Fibroblast of mammary gland (primary cell): Measurements from ENCODE around the gene FGFR3.

Experiments
- DNase-seq: peaks from one replicate; pipeline ENCODE4 v3.0.0-alpha.2; 2010; ENCODE audit warnings: low read depth
- H3K4me3 ChIP-seq: 2 replicates; pipeline ENCODE4 v1.5.1; 2011; ENCODE audit warnings: low read depth, mild to moderate bottlenecking, low read length, moderate library complexity; ENCODE audit not compliant: control insufficient read depth
- CTCF ChIP-seq: conservative IDR thresholded peaks from 2 replicates; pipeline ENCODE4 v1.5.1; 2011; ENCODE audit warnings: low read depth, low read length, inconsistent platforms; ENCODE audit not compliant: control insufficient read depth, insufficient read depth

The FGFR3 gene

GRCh38 chr4:1754336-1754735 is 38.8 kb upstream of the FGFR3 start:
- no peak for DNase-seq
- no peak overlapping the region for H3K4me3 ChIP-seq
- no peak for TF ChIP-seq CTCF

GRCh38 chr4:1755297-1755696 is 37.8 kb upstream of the FGFR3 start:
- no peak for DNase-seq
- no peak overlapping the region for H3K4me3 ChIP-seq
- no peak for TF ChIP-seq CTCF

GRCh38 chr4:1756079-1756478 is 37.0 kb upstream of the FGFR3 start:
- no peak overlapping the region for H3K4me3 ChIP-seq
- DNase-seq, result no peak
- no peak for TF ChIP-seq CTCF

GRCh38 chr4:1756893-1757779 is 36.0 kb upstream of the FGFR3 start:
- no peak overlapping the region for H3K4me3 ChIP-seq
- TF ChIP-seq CTCF, result no peak
- no peak for DNase-seq

GRCh38 chr4:1757836-1758235 is 35.3 kb upstream of the FGFR3 start:
- no peak for TF ChIP-seq CTCF
- no peak for DNase-seq
- H3K4me3 ChIP-seq, result no peak overlapping the region

GRCh38 chr4:1758306-1759121 is 34.6 kb upstream of the FGFR3 start:
- no peak for DNase-seq

More at GRCh38 chr4:1758306-1759121, 34.6 kb upstream of the FGFR3 start:
- no peak for TF ChIP-seq CTCF
- H3K4me3 ChIP-seq, result no peak overlapping the region
